Stimulated activated CD4-positive, alpha-beta T cell treated with anti-CD3 and anti-CD28 coated beads, Interleukin-1b, Interleukin-23, amount 100 ng/mL, for 1 hour (primary cell): Measurements from ENCODE around the gene AMIGO3.
"Not testable (repeated sequence)": the region's sequence is repeated elsewhere in the genome, so short reads cannot be mapped to it uniquely, and the experiment has no call there.

Experiments
- DNase-seq, 2 donors: peaks; one replicate each; pipeline ENCODE4 v3.0.0-alpha.2; 2020; ENCODE audit warnings: low read depth in 2 of 2

The AMIGO3 gene

GRCh38 chr3:49712166-49712565 is 7.3 kb downstream of the AMIGO3 start:
- DNase-seq: no peak

GRCh38 chr3:49711489-49711888 is 8.0 kb downstream of the AMIGO3 start:
- DNase-seq: no peak

GRCh38 chr3:49709852-49710251 is 9.6 kb downstream of the AMIGO3 start:
- DNase-seq: no peak

- DNase-seq: no peak
Observed at GRCh38 chr3:49707113-49707480, 12.4 kb downstream of the AMIGO3 start.

GRCh38 chr3:49706456-49707112 is 12.9 kb downstream of the AMIGO3 start:
- DNase-seq: no peak

GRCh38 chr3:49705390-49705960 is 14.0 kb downstream of the AMIGO3 start:
- no peak for DNase-seq

- DNase-seq: no peak
Observed at GRCh38 chr3:49704629-49705028, 14.9 kb downstream of the AMIGO3 start.

- DNase-seq: no peak
Observed at GRCh38 chr3:49703956-49704355, 15.5 kb downstream of the AMIGO3 start.

GRCh38 chr3:49703443-49703927 is 16.0 kb downstream of the AMIGO3 start:
- peak in 1 of 2 donors; percentile 31 for DNase-seq

- no peak for DNase-seq
Observed at GRCh38 chr3:49702672-49703071, 16.8 kb downstream of the AMIGO3 start.

GRCh38 chr3:49701388-49702077 is 18.0 kb downstream of the AMIGO3 start:
- DNase-seq: no peak

GRCh38 chr3:49700453-49701128 is 18.9 kb downstream of the AMIGO3 start:
- no peak for DNase-seq

GRCh38 chr3:49700014-49700413 is 19.5 kb downstream of the AMIGO3 start:
- DNase-seq: no peak

- no peak for DNase-seq
Observed at GRCh38 chr3:49699281-49699979, 20.1 kb downstream of the AMIGO3 start.

GRCh38 chr3:49695350-49696015 is 24.0 kb downstream of the AMIGO3 start:
- not testable (repeated sequence) for DNase-seq

- DNase-seq: not testable (repeated sequence)
Observed at GRCh38 chr3:49694409-49695070, 24.9 kb downstream of the AMIGO3 start.

- not testable (repeated sequence) for DNase-seq
Observed at GRCh38 chr3:49691481-49691880, 28.0 kb downstream of the AMIGO3 start.

GRCh38 chr3:49690856-49691255 is 28.6 kb downstream of the AMIGO3 start:
- not testable (repeated sequence) for DNase-seq

GRCh38 chr3:49689908-49690624 is 29.4 kb downstream of the AMIGO3 start:
- DNase-seq: not testable (repeated sequence)
